ENCODE data around the gene PNKP. TPM values are rescaled to one million over a fixed set of nuclear protein-coding genes. Genes with fewer than 3 reads are reported as not detected.

Gene PNKP
- total and polyA plus RNA-seq, 9 of the 15 experiments (the other 6 are each of a cell fraction or from before 2014, with no cell fraction given): 2.8 to 85.4 (median 25.3) TPM

GRCh38 chr19:49833599-49833998 is 33.8 kb downstream of the PNKP start (continued):
- TF ChIP-seq ZNF512 (tag; IDR thresholded peaks at IDR 0.05): no peak
- TF ChIP-seq POLR3G (IDR thresholded peaks at IDR 0.05; ENCODE audit: extremely low read depth, insufficient read length, insufficient replicate concordance): no peak
- no peak for TF ChIP-seq XRCC5 (IDR thresholded peaks at IDR 0.05; ENCODE audit: low read depth, low read length)

- no peak overlapping the region; the same call in 2 of the 3 replicates for H3K27ac ChIP-seq (ENCODE audit: extremely low read depth, low read depth, low read length)
- no peaks in the 10 kb centered on the region for H3K9me3 ChIP-seq (replicated peaks; ENCODE audit: control insufficient read depth, insufficient read depth, low read depth, low read length)
- ChIA-PET POLR2A (interaction anchor here (0.8 kb wide), 1 partner anchor 978 kb away, joined by 4 read pairs; no protein-coding TSS in a partner anchor), CTCF (ENCODE audit: low intra/inter-chr PET ratio) (no interaction called here)
- H4K20me1 ChIP-seq (replicated peaks; ENCODE audit: control insufficient read depth, insufficient read depth, low read length): no peaks in the 10 kb centered on the region
- H3K36me3 ChIP-seq (ENCODE audit: control insufficient read depth, insufficient read depth, low read length): peaks cover 95% of the 10 kb centered on the region
- WGBS (ENCODE audit: insufficient coverage, low coverage, missing lambda C conversion rate): 83% methylated on average over 9 of the region's 9 CpGs
- no peak overlapping the region for H3K9ac ChIP-seq (ENCODE audit: insufficient read depth in 1 of 2, low read depth in 2 of 2, low read length in 2 of 2)
- BruUV-seq (replicated peaks): no TSS peak
- H3K4me1 ChIP-seq (replicated peaks in 1 of 2; ENCODE audit: control insufficient read depth in 2 of 2, insufficient read depth in 2 of 2, low read length in 2 of 2): peaks cover 0 to 20% of the 10 kb centered on the region in 2 experiments; a peak in 1 of 5 replicates
- no peak overlapping the region for H2AFZ ChIP-seq (ENCODE audit: low read depth, low read length)
- no peaks in the 10 kb centered on the region for H3K79me2 ChIP-seq (ENCODE audit: control insufficient read depth, insufficient read depth, low read length)
- intact Hi-C loops (cut with micrococcal nuclease) (no loop called here), in situ Hi-C loops (cut with MboI) (no loop called here)
- TF ChIP-seq LARP7 (IDR thresholded peaks at IDR 0.05): no peak
- no peak for TF ChIP-seq MTA2 (IDR thresholded peaks at IDR 0.05; ENCODE audit: low read depth)
- TF ChIP-seq MEF2A (IDR thresholded peaks at IDR 0.05; ENCODE audit: control insufficient read depth, low read depth, low read length): no peak
- no peak for ATAC-seq
- no peak overlapping the region for H3K4me2 ChIP-seq (ENCODE audit: insufficient read depth, low read length)
- no peak overlapping the region for H3K4me3 ChIP-seq
- FAIRE-seq: no peak
- no peak for DNase-seq (ENCODE audit: extremely low read depth in 1 of 4, low spot score in 3 of 4)
- H3K9me1 ChIP-seq (ENCODE audit: control insufficient read depth, insufficient read depth, low read length): peaks cover under 1% of the 10 kb centered on the region
- no peaks in the 10 kb centered on the region for H3K27me3 ChIP-seq (ENCODE audit: control insufficient read depth in 2 of 2, insufficient read depth in 2 of 2, low read length in 2 of 2)
Observed at GRCh38 chr19:49832556-49832955, 34.8 kb downstream of the PNKP start.
